Ramos (cell line): ENCODE measurements around the gene EMX1.

Experiments used
- in situ Hi-C: fragments of 300-500 bp; cut with MboI; formaldehyde crosslinking; loops from one replicate; pipeline ENCODE4 v1.14.3; 2022; ENCODE audit warnings: low sequenced_read_pairs; ENCODE audit not compliant: unreplicated experiment

The EMX1 gene

DNA sequence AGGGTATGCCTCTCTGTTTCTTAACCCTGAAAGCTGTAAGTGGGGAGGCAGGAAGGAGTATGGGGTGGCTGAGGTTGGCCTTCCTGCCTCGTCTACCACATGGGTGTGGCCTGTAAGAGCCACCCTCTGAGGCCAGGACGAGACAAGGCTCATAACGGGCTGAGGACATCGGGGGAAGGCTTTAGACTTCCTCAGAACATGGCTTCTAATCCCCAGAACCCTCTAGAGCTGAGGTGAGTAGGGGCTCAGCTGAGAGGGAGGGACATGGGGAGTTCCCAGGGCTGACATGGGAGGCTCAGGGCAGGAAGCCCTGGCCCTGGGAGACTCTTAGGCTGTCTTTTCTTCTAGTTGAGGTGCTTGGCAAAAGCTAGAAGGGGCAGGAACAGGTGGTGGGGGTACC is 36.7 kb downstream of the EMX1 start:
- in situ Hi-C loops, result no loop called here

DNA sequence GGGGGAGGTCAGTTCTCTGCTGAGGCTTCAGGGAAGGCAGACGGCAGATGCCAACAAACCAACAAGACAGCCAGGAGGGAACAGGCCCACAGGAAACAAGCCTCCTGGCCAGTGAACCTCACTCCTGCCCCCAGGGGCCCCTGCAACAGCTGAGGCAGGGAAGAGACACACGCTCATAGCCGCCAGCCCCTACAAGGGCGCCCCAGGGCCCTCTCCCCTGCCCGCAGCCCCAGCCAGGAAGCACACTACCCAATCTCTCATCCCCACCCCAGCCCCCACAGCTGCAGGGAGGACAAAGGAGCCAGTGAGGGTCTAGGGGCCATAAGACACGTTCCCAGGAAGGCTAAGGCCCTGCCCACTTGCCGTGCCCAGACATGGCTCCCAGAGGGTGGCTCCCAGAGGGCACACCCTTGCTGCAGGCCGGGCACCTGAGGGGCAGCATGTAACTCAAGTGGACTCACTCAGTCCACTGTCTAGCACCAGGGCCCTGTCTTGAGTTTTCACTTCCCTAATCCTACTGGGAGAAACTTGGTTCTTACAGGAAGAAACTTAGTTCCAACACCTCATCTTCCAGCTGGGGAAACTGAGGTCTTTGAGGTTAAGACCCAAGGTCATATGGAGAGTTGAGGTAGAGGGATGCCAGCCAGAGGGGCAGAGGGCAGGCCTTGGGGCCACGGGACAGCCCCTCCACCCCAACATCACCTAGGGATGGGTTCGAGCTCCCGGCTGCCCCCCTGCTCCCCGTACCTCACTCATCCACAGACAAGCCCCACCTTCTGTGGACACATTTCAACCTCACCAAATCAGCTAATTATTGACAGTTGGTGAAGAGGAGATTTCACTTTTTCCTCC is 37.3 kb downstream of the EMX1 start:
- in situ Hi-C loops, result no loop called here

DNA sequence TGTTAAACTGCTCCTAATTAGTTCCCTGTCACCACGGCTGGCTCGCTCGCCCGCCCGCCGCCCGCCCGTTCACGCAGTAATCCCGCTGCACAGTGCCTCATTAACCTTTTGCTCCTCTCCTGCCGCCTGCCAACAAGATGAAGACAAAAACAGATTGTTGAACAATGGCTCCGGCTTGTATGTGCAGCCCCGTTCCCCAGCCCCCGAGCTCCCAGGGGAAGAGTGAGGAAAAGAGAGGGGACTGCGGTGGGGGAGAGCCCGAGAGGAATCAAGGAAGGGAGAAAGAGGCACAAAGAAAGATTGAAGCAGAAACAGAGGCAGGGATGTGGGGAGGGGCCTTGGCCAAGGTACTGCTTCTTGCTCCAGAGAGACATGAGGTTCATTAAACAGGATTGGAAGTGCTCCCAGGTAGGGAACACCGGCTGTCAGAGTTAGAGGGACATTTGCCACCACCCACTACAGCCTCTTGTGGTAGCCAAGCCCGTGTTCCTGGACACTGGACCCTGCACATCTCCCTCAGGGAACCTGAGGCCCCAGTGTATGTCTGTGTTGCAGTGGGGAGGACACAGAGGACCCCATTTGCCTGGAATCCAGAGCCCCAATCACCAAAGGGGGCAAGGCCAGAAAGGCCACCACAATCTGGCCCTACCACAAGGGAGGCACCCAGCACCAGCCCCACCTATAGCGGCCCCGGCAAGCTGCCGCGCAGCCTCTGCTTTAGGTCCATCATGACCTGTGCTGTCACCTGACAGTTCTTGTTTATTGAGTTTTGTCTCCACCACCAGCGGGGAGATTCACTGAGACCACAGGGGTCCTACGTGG is 38.1 kb downstream of the EMX1 start:
- in situ Hi-C loops, result no loop called here

DNA sequence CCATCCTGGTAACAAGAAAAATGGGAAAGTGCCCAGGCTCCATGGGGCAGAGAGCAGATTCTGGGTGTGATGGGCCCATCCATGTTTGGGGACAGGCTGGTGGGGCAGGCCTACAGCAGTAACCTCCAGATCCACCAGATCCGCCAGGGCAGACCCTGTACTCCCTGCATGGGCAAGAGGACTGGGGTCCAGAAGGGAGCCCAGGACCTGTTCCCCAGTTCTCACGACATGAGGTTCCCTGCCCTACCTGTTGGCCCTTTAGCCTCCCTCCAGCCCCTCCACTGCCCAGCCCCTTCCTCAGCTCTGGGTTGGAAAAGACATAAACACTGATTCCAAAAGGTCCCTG is 38.7 kb downstream of the EMX1 start:
- in situ Hi-C loops, result no loop called here

DNA sequence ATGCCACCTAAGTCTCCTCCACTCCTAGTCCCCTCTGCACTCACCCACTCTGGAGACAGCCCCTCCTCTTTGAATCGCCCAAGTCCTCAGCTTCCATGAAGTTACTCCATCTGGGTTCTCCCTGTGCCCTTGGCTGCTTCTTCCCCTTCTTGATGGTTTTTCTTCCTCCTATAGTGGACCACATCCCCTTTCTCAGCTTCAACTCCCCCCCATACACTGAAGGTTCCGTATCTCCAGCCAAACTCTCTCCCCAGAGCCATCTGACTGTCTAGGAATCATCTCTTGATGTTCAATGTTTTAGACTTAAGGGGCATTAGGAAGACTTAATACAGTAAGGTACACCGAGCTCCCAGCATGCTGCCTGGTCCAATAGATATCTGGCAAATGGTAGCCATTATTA is 39.6 kb downstream of the EMX1 start:
- in situ Hi-C loops, result no loop called here

DNA sequence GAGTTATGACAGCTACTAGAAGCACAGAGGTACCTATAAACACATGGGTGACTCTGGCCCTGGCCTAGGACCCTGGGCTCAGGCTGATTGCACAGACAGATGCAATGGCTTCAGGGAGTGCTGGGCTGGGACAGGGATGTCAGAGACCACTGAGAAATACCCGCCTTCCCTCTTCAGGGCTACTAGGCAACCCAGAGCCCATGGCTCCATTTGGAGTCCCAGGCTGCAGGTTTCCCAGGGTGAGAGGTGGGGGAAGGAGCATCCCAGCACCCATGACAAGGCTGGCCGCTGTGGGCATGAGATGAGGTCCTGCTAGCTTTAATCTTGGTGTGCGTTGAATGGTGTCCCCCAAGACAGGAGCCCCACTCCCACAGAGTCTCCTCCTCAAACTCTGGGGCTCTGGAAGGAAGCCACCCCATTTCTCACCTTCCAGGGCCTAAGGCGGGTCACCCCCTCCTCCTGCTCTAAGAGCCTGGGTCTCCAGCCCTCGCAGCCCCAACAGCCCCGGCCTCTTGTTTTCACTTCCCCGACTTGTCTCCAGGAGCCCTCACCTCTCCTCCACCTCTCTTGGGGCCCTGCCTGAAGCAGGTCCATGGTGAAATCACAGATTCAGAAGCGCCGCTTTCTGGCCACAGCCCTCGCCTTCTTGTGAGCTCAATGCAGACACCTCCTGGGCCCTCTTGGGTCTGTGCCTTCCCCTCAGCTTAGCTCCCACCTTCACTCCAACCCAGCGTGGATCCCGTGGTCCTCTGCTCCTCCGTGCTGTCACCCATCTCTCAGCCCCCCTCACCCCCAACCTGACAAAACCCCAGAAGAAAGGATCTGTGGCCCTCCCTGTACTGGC is 41.4 kb downstream of the EMX1 start:
- in situ Hi-C loops, result no loop called here

DNA sequence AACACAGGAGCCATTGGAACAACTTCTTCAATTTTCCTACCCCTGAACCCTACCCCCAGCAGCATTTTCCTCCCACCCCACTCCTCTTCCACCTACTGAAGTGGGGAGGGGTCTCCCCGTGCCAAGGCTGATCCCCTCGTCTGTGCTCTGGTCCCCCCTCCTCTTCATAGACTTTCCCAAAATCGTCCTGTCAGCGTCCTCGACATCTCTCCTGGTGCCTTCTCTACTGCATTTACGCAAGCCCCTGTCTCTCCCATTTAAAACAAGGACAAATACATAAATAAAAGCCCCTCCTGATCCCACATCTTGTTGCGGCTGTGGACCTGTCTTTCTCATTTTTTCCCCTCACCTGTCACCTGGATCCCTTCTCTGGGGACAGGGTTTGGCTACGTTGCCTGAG is 42.2 kb downstream of the EMX1 start:
- in situ Hi-C loops, result no loop called here

DNA sequence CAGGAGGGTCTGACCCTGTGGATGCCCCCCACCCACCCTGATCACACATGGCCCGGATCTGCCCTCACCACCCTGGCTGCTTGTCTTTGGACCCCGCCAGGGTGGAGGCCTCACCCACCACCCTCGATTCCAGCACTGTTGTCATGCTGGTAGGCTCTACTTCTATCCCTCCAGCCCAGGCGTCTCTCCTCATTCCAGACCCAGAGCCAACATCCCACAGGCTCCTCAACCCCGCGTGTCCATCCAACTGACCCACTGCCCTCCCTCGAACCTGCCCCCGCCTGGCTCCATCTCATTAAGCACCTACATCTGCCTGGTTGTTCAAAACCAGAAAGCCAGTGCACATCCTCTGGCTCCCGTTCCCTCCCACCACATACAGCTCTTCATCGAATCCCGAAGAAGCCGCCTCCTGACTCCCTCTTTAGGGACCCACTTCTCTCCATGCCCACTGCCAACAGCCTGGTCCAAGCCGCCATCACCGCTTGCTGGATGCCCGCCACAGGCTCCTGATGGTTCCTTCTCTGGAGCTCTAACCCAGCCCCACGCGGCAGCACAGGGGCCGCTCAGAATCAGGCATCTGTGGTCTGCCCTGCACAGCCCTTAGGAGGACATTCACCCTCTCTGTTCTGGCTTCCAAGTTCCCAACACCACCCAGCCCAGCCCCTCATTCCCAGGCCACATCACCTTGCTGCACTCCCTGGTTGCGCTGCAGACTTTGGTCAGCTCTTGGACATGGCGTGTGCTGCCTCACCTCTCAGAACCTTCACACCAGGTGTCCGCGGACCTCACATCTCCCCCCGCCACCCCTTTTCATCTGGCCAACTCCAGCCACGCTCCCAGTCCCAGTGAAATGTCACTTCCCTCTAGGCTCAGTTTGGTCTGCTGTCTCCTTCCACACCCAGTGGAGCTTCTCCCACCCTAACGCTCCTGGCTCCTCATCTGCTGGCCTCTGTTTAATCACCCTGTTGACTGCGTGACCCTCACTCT is 43.0 kb downstream of the EMX1 start:
- in situ Hi-C loops, result no loop called here

DNA sequence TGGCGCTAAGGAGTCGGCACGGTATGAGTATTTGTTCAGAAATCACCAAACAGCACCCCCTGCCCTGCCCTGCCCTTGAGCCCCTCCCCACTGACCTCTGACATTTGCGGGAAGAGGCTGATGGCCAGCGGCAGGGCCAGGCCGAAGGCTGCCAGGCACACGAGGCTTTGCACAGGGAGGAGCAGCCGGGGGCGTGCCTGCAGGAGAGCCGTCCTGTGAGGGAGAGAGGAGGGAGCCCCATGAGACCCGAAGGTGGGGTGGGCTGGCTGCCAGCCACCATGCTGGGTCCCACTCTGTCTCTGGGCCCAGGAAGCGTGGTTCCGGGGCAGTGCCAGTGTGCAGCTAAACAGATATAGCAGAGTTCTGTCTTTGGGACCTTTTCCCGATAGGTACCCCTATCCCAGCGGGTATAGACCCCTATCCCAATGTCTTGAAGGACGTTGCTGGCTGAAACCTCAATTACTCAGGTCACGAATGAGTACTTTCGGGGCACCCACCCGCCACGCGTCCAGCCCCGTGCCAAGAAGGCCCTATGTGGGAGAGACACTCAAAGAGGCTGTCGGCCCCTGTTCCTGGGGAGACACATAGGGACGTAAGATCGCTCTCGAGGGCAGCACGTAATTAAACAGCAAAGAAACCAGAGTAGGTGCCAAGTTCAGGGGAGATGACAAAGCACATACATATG is 43.9 kb downstream of the EMX1 start:
- in situ Hi-C loops, result no loop called here

DNA sequence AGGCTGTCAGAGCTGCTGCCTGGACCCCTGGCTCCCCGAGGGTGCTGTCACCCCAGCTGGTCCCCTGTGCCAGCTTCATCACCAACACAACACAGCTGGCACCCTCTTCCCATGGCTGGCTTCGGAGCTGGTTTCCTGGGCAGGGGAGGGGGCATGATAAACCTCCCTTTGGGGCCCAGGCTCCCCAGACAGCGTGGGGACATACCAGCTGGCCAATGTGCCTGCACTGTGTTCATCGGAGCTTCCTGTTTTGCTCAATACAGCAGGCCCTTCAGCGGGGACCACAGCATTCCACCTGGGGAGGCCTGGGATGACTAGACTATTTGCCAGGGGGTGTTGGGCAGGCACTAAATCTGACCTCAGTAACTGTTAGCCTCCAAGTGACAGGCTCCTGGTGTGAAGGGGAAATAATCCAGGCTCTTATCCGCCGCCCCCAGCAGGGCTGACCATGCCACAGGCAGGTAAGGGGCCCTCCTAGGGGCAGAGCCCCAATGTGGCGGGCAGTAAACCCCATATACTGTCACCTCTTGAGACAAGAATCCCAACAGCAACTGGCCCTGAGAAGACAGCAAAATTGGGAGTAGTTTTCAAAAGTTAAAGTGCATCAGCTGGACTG is 44.6 kb downstream of the EMX1 start:
- in situ Hi-C loops, result no loop called here

DNA sequence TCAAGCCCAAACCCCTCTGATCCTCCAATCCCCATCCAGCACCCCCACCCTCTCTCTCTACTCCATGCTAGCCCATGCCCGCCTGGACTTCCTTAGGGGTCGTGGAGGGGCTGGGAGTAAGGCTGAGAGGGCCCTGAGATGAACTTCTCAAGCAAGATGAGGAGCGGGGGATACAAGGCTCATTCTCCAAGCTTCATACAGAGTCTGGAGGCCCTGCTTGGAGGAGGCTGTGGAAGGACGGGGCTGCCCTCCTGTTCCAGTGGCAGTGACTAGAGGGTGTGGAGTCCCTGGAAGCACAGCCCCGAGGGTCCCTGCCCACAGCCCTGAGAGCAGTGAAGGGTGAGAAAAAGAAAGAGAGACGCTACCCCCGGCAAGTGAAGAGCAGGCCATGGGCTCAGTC is 45.6 kb downstream of the EMX1 start:
- in situ Hi-C loops, result no loop called here

DNA sequence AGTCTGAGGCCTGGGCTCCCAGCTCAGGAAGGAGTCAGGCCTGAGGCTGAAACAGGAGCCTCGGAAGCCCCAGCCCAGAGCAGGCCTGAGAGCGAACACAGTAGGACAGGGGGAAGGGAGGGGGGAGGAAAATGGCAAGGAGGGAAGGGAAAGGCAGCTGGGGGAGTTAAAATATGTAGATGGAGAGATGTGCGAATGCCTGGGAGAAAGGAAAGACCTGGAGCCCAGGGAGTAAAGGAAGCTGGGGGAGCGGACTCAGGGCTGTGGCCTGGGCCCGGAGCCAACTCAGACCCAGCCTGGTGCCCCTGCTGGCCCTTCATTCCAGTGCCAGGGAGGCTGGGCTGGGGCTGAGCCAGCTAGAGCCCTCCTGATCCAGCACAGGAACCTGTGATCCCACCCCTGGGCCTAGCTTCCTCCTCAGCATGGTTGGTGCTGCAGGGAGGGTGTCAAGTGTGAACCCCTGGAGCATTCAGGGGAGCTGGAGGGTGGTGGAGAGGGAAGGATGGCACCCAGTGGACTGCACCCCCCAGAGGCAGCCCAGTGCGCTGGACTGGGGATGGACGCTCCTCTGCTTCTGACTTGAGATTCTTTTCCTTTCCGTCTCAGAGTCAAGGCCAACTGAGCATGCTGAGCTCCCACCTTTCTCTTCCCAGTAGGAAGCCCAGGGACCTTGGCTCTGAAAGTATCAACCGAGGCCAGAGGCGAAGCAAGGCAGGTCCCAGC is 46.3 kb downstream of the EMX1 start:
- in situ Hi-C loops, result no loop called here

DNA sequence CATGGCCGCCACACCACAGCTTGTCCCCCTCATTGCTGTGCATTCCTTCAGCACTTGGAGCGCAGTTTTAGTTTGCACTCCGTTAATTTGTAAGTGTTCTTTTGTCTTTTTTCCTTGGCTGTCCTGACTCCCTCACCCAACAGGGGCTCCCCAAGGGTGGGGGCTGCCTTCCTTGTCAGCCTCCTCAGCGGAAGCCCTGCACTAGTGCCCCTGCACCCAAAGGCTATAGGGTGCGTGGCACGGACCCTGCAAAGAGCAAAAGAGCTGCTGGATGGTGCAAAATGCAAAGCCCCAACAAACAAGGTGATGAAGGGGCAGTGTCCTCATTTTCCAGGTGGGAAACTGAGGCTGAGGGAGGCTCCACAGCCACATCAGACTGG is 46.8 kb downstream of the EMX1 start:
- in situ Hi-C loops, result no loop called here

DNA sequence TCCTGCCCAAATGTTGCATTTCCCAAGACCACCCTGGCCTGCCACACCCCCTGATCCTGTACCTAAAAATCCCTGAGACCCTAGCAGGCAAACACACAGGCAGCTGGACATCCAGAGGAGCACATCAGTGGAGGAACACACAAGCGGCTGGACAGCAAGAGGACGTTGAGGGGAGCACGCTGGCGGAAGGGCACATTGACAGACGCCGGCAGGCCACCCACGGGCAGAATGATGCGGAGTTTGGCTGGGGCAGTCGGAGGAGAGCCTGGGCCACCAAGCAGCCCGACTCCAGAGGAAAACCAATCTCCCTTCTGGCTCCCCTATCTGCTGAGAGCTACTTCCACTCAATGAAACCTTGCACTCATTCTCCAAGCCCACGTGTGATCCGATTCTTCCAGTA is 47.7 kb downstream of the EMX1 start:
- in situ Hi-C loops, result no loop called here

DNA sequence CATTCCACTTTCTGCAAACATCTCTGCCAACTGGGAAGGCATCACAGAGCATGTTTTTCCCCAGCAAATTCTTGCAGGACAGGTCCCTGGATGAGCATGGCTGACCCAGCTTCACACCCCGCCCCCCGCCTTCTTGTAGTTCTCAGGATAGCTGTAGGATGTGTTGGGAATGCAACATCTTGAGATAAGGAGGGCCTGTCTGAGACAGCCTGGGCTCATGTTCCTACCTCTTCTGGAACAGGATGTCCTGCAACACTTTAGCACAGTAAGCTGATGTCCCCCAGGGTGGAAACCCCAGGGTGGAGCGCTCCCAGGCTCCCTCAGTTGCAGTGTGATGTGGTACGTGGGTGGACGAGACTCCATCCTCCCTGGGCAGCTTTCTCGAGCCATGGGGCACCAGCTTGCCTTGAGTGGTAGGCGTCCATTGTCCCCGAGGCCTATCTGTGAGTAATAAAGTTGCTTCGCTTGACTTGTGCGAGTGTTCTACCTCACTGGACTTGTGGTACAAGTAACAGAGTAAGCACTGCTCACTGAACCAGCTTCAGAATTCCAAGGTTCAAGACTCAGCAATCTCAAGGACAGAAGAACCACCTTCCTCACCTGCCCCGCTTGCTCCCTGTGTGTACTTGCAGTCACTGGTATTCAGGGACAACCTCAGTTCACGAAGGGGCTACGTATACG is 48.6 kb downstream of the EMX1 start:
- in situ Hi-C loops, result no loop called here

DNA sequence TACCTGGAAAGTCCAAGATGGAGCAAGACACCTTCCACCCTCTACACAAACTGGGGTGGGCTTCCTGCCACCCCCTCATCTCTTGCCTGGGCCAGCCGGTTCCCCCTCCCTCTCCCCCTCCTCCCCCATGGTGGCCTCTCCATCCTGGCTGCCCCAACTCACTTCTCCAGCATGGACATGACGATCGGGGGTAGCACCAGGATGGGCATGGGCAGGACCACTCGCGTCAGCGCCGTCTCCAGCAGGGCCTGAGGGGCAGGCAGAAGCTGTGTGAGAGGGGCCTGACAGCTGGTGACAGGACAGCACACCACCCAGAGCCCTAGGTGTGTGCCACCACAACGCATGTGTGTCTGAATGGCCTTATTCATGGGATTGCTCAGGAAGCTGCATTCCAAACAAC is 51.0 kb downstream of the EMX1 start:
- in situ Hi-C loops, result no loop called here

DNA sequence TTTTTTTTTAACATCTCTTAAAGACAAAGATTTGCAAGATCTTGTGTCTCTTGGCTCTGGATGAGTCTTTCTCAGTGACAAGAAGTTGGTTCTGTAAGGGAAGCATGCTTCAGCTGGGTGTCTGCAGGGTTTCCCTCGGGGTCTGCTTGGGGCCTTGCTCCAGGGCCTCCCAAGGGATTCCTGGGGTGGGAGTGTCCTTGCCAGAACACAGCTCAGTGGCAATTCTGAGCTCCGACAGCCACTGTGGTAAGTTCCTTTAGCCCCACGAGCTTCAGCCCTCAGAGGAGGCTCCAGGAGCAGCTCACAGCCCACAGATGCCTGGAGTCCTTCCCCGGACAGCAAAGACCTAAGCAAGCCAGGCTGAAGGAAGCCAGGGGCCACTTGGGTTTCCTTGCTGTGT is 52.4 kb downstream of the EMX1 start:
- in situ Hi-C loops, result loop anchor here (5.0 kb wide), 1 partner anchor 77 kb away; no protein-coding TSS in a partner anchor
